B cell (primary cell): ENCODE measurements around the gene MPZL2.

Source experiments
- CTCF ChIP-seq: fragments of 200-600 bp; IDR thresholded peaks from one replicate; pipeline ENCODE4 v1.8.0; 2022; ENCODE audit warnings: antibody characterized with exemption, mild to moderate bottlenecking
- EZH2 ChIP-seq: IDR thresholded peaks from 2 replicates; pipeline ENCODE4 v1.6.1; 2012; ENCODE audit warnings: borderline replicate concordance, low read depth, mild to moderate bottlenecking, moderate library complexity, low read length; ENCODE audit not compliant: insufficient read depth, poor library complexity, severe bottlenecking

- TF ChIP-seq CTCF (no peak), EZH2 (no peak)
Measured at GRCh38 chr11:118277312-118277711, 13.2 kb upstream of the MPZL2 start.
